GM19467 (cell line): Measurements from ENCODE around the gene CTNNBIP1.
A peak's percentile ranks its signal among the peaks of the same experiment; 100 is the strongest.
"Not testable (repeated sequence)": the region's sequence is repeated elsewhere in the genome, so short reads cannot be mapped to it uniquely, and the experiment has no call there.

ENCODE experiments used
- ATAC-seq: cut with Tn5 transposase; IDR thresholded peaks from one replicate; pipeline ENCODE4 v1.9.1; 2021; ENCODE audit warnings: mild to moderate bottlenecking, moderate library complexity; ENCODE audit not compliant: unreplicated experiment

CTNNBIP1 gene, protein sequence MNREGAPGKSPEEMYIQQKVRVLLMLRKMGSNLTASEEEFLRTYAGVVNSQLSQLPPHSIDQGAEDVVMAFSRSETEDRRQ

DNA sequence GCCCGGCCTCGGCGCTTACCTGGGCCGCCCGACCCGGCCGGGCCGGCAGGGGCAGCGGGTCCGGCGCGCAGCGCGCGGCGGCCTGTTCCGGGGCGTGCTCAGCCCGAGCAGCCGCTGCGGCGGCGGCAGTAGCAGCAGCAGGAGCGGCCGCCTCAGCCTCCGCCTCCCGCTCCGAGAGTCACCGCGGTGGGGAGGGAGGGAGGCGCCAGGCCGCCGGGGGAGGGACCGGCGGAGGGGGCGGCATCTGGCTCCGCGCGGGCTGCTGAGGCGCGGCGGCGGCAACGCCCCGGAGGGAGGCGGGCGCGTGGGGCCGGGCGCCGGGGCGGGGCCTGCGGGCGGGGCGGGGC lies at the start of gene CTNNBIP1:
TSS of gene CTNNBIP1 (minus strand) at position 194 of the 347 bp plus-strand sequence. CDS start 38,205 bp downstream, outside the sequence.
- peak; percentile 75 for ATAC-seq

DNA sequence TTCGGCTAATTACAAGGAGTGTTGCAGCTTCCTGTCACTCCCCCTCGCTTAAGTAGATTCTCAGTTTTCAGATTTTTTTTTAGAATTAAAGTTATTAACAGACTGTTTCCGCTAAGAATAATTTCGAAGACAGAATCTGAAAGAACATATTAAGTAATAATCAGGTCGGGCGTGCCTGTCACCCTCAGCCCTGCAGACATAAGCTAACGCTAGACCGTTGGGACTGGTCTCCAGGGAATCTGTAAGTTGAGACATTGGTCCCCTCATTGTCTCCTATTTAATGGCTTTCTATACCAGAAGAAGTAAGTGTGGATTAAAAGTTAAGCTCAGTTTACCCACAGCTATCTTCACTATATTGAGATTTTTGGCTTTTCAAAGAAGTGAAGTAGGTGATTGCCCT lies 47.7 kb upstream of the CTNNBIP1 start:
- no peak for ATAC-seq

DNA sequence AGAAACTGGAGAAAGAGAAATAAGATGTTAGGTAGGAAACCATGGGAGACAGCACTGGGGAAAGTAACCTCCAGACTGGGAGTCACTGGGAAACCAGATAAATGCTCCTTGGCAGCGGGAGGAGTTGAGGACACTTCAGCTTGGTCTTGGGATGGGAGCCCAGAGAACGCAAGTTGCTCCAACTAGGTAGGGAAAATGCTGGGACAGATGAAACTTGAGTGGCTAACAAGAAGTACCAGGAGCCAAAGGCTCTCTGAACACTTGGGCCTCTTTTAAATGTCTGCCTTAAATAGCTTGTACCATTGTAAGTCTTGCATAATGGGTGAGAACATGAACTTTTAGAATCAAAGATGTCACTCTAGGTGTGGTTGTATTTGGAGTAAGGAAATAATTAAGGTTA lies 36.2 kb upstream of the CTNNBIP1 start:
- no peak for ATAC-seq

DNA sequence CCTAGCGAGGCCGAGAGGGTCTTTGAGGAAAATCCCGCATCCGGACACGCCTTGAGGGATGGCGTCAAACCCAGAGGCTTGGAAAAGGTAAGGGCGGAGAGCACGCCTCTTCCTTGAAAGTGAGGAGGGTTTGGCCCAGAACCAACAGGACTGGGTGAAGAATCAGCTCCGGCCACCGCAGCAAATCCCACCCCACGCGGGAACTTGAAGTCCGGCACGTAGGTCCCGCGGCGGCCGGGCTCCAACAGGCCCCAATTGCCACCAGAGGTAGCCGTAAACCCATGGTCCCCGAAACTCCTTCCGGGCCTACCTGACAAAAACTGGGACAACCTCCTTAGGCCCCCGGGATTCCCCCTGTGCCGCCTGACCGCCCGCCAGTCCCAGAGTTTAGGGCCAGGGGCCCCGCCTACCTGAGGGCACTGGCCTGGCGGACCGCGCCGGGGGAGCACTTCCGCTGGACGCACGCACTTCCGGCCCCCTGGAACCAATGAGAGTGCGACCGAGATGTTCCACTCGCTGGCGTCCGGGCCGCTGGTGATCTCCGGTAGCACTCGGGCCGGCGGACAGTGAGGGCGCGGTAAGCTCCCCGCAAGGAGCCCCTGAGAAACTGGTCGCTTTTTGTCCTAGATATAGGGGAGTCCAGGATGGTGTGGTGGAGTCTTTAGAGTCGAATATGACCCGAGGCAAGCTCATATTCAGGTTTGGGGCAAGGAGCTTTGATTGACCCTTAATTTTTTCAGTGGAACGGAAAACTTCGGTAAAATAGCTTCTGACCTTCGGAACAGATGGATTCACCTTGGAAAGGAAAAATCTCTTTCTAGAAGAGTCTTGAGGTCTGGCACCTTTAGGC lies 33.1 kb upstream of the CTNNBIP1 start, which contains the start of the genes LZIC and NMNAT1:
TSS of gene LZIC (minus strand) at position 453 of the 850 bp plus-strand sequence. CDS start 6,772 bp downstream, outside the sequence.
TSS of gene NMNAT1 (plus strand) at position 537 of the 850 bp plus-strand sequence. CDS start 28,599 bp downstream, outside the sequence.
- peak; percentile 93 for ATAC-seq

DNA sequence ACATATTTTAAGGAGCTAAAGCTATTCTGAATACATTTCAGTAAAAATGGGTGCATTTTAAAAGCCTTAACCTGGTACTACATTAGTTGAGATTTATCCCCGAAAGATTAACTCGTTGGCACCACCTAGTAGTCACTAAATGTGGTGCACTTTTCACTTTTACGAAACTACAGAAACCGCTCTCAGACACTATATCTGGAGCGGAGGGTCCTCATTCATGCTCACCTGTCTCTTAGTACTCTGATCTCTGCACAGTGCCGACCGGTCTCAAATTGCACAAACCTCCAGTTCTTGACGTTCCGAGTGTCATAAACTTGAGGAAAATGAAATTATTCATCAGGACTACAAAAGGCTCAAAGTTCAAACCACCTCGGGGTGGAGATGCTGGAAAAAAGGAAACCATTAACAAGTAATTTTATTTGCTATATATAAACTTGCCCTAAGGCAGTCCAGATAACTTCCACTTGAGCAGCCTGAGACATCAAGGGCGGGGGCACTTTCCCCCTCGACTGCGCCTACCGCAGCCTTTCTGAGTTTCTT lies 32.4 kb upstream of the CTNNBIP1 start:
- ATAC-seq = no peak

DNA sequence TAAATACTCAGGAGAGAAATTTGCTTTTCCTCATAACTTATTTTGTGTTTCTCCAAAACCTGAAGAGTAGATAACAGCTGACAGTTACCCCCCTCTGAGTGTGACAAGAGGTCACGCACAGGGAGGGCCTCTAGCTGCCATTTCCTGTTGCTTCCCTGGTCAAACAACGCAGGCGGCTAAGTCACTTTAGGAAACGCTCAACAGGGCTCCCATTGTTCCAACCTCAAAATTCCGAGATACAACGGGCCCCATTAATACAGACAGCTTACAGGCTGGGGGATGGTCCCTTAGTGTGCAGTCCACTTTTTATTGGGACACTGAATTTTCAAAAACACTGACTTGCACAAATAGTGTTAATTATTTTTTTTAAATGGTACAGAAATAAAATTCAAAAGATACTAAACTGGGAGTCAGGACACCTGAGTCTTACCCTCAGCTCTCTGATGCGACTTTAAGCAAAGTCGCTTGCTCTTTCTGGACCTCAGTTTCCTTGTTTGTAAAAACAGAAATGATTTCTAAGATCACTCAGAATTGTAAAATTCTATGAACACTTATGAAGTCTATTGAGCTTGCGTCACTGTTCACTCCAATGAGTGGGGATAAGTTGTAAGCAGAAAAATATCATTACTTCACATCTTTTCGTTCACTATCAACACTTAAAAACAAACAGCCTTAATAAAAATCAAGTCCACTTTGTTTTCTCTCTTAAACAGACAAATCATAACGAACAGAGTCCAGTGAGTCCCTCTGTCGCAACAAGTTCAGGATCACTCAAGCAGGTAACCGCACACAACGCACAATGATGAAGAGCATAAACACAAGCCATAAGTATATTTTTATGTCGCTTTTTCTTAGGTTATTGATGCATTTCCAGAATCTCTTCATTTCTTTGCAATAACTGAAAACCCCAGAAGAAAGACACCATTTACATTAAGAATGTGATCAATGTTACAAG lies 19.6 kb upstream of the CTNNBIP1 start:
- ATAC-seq = no peak

DNA sequence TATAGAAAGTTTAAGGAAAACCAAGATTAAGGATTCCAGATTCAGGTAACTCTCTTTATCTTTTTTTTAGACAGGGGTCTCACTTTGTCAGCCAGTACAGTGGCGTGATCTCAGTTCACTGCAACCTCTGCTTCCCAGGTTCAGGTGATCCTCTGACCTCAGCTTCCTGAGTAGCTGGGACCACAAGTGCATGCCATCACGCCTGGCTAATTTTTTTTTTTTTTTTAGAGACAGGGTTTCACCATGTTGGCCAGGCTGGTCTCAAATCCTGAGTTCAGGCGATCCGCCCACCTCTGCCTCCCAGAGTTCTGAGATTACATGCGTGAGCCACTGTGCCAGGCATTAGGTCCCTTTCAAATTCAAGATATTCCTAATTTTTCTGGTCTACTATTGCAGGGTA lies 17.2 kb upstream of the CTNNBIP1 start:
- ATAC-seq = no peak

DNA sequence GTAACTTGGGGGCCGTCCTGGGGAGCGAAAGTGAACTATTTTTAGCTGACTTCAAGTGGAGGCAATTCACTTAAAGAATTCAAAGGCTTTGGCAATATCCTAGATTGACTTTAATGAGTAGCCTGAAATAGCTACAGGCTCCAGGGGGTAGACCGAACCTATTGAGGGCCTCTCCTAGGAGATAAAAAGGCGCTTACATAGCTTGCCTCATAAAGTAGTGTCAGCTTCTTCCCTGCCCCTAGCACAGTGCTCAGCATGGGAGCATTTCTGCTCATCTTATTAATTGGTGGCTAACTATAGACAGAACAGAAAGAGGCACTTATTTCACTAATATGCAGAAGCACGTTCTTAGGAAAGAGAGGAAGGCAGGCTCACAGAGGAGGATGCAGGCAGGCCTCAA lies 12.3 kb upstream of the CTNNBIP1 start:
- no peak for ATAC-seq

DNA sequence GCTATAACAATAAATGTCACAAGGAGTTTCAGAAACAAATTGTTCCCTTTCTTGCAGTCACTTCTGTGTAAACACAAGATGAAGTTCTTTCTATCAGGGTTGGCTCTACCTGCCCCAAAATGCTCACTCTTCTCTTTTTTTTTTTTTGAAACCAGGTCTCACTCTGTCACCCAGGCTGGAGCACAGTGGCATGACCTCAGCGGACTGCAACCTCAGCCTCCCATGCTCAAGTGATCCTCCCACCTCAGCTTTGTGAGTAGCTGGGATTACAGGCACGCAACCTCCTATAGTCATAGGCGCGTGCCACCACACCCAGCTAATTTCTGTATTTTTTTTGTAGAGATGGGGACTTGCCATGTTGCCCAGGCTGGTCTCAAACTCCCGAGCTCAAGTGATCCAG lies 10.5 kb upstream of the CTNNBIP1 start:
- ATAC-seq = no peak

DNA sequence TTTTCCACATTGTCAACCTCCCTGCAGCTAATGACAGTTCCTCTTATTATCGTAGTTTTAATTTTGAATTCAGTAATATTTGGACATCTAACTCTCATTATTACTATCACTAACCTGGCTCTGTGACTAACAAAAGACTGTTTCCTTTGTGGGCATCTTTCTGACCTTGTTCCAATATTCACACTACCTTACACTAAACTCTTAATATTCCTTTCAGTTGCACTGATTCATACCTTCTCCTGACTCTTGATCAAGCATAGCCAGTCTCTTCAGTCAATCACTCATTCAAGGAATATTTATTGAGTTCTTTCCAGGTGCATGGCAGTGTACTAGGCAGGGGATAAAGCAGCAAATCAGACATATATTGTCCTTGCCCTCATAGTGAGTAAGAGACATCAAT lies 7.8 kb upstream of the CTNNBIP1 start:
- no peak for ATAC-seq

DNA sequence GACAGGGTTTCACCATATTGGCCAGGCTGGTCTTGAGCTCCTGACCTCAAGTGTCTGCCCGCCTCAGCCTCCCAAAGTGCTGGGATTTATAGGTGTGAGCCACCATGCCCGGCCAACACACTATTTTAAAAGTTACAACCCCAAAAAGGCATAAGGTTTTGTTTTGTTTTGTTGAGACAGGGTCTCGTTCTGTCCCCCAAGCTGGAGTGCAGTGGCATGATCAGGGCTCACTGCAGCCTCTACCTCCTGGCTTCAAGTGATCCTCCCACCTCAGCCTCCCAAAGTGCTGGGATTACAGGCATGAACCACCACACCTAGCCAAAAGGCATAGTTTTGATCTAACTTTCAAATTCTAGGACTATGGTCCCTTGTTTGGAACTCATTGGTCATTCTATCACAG lies 7.4 kb upstream of the CTNNBIP1 start:
- ATAC-seq = not testable (repeated sequence)

DNA sequence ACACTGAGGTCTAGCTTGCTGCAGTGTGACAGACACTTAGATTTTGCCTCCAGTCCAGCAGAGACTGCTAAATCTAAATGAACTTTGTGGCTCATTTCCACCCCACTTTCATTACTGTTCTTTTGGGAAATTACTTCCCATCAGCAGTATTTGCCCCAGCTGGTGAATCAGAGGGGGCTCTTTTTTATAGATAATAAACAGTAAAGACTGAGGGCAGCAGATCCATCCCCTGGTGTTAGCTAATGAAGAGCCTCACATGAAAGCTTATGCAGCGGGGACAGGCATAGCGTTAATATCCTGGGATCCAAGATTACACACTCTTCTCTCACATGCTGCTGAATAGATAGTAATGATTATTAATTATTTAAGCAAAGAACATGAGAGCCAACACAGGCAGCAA lies 6.4 kb upstream of the CTNNBIP1 start:
- ATAC-seq = no peak

DNA sequence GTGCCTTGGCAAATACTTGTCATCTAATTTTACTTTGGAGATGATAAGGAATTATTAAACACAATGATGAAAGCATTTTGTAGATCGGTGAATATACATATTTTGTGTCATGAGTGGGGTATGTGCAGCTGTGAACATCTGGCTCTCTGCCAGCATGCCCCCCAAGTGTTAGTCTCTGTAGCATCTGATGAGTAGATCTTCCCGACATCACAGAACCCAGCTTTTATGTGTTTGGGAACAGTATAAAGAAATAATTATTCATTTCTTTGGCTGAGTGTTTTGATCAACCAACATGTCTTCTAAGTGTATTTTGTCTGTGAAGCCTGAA lies 4.5 kb upstream of the CTNNBIP1 start:
- no peak for ATAC-seq

DNA sequence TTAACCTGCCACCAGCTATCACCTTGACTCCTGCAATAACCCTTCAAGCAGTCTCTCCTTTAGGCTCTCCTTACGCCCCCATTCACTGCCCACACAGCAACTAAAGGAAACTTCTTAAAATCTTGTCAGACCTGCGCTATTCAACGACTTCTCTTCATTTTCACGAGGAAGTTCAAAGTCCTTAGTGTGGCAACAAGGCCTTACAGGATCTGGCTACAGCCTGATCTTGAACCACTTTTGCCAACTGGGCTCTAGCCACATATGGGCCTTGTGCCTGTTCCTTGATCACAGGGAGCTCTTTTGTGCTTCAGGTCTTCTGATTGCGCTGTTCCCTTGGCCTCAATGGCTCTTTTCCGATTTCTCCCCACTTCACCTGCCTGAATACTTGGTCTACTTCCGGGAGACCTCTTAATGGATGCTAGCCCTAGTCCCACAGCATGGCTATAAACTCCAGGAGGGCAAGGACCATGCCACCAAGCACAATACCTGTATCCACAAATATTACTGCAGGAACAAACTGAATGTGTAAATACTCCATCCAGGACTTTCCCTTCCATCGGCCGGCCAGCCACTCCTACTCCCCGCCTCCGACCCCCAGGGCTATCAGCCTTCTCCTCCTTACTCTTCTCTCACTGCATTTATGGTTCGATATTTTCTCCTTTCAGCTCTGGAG lies 2.3 kb upstream of the CTNNBIP1 start:
- ATAC-seq = no peak

DNA sequence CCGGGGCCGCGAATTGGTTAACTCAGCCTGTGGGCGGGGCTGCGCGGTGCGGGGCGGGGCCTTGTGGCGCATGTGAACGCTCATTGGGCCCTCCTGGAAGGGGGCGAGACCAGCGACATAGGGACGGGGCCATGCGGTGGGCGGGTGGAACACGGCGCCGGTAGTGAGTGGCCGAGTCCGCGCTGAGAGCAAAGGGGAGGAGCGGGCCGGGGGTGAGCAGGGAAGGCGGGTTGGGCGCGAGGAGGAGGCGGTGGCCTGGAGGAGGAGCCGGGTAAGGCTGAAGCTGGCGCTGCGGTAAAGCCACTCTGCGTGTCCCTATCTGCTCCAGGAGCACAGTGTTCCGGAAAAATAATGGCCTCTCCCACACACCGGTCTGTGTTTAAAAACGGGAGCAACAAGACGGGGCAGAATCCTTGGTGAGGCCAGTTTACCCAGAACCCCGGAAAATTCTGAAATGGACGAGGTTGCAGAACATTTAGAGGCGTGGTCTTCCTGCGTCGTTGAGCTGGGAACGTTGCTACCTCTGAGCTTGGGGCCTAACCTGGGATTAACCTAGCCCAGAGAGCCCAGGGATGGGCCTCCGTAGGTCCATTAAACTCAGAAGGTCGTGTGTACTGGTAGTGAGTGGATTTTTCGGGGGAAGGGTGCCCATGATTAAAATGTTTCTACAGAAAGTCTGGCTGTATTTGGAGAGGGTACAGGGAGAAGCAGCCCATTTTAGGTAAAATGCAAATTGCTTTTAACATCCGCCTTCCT lies 532 bp upstream of the CTNNBIP1 start:
- peak; percentile 91 for ATAC-seq

DNA sequence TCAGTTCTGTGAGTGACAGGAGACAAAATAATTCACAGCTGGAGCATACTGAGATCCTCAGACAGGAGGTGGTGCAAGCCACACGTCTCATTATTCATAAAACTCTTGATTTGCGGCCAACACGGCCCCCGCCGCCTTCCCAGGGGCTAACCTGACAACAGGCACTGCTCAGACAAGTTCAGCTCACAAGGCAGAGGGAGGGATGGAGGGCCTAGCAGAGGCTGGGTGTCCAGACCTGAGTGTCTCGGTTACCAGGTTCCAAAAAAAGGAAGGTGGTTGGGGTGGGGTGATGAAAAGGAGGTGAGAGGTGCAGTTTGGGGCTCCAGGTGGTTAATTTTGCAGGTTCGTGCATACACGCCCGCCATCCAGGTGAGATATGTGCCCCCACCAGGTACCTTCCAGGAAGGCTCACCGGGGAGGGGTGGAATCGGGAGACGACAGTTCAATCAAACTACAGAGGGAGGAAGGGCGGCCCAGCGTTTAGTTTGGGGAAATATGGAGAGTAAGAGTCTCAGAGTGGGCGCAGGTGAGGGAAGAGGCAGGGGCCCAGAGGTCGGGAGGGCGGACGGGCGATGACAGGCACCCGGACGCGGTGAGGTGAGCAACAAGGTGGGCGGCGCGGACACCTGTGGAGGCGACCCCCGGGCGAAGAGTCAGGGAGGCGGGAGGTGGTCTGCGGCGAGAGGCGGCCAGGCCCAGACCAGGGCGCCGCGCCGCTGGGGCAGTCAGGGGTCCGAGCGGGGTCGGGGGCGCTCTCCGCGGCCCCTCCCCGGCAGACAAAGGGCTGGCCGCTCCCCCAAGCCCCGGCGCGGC lies 629 bp downstream of the CTNNBIP1 start:
- no peak for ATAC-seq

DNA sequence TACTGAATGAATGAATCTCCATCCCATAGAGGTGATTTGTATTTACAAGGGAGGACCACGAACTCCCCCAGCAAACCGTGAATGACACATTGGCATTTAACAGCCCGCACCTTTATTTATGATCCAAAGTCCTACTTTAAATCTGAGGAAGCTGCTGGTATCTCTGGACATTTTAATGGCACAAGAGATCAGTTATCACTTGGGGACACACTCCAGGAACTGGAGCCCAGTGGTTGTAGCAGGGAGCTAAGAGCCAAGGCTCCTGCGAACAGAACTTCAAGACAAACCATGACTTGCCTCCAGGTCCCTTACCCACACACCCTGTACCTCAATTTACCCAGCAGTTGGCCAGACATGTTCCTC lies 1.2 kb downstream of the CTNNBIP1 start:
- ATAC-seq = no peak

DNA sequence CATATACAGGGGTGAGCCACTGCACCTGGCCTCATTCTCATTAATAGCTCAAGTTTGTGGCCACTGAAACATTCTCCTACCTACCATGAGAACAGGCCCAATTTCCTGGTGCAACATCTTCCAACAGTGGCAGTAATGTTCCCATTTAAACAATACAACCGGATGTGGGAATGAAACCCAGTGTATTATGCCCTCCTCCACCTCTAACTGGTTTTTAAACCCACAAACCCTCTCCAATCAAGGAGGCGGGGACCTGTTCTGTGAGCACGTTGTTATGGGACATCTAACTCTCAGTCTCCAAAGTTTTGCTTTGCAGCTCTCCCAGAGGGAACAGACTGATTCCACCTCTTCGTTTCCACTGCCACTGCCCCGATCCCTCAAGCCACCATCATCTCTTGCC lies 2.6 kb downstream of the CTNNBIP1 start:
- ATAC-seq = no peak

DNA sequence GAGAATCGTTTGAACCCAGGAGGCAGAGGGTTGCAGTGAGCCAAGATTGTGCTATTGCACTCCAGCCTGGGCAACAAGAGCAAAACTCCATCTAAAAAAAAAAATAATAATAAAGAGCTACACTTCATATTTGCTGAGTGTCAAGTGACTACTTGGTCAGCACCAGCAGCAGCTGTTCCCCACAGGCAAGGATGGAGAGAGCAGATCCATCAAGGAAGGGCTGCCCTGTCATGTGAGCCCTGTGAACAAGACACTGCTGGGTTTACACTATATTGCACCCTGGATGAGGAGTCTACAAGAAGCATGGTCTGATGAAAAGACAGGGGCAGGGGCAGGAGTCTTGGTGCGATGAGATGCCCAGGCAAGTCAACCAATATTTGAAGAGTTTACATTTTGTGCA lies 3.6 kb downstream of the CTNNBIP1 start:
- no peak for ATAC-seq
